Stimulated activated CD8-positive, alpha-beta memory T cell treated with anti-CD3 and anti-CD28 coated beads, Interleukin-7, amount 100 ng/mL, for 48 hours (primary cell): Measurements from ENCODE around the gene OSBPL1A.
"Not testable (repeated sequence)": the region's sequence is repeated elsewhere in the genome, so short reads cannot be mapped to it uniquely, and the experiment has no call there.

Experiments
- DNase-seq, 2 donors: peaks; one replicate each; pipeline ENCODE4 v3.0.0-alpha.2; 2020; ENCODE audit warnings: low read depth in 1 of 2; ENCODE audit errors: extremely low read depth in 1 of 2

The OSBPL1A gene

DNA sequence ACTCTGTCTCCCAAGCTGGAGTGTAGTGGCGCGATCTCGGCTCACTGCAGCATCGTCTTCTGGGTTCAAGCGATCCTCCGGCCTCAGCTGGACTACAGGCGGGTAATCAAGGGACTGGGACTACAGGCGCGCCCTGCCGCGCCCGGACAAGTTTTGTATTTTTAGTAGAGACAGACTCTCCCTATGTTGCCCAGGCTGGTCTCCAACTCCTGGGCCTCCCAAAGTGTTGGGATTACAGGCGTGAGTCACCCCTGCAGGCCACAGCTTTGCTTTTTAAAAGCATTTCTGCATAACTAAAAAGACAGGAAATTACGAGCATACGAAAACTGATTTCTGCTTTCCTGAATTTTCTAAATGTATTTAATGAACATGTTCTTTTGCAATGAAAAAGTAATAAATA, 916 bp upstream of the OSBPL1A start:
- DNase-seq, result no peak

DNA sequence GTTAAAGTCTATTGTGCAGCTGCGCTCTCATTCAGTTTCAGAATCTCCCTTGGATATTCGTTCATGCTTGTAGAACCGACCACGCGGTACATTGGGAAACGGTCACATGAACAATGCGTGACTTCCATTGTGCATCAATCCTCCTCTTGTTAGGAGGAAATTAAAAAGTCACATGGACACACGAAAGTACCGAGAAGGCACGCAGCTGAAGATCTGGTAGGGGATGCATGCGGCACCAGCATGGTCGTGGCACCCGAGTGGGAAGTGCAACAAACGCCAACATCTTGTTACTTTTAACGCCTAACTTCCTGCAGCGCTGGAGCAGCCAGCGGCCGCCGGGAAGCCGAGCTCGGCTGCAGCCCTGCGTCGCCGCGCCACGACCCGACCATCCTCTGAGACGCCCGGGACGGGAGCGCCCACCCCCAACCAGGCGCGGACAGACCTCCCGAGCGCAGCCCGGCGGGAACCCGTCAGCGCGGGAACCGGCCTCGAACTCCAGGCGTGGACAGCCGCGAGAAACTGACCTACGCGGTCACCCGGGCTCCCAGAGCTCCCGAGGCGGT, 412 bp downstream of the OSBPL1A start:
- peak in 1 of 2 donors; percentile 5 for DNase-seq

DNA sequence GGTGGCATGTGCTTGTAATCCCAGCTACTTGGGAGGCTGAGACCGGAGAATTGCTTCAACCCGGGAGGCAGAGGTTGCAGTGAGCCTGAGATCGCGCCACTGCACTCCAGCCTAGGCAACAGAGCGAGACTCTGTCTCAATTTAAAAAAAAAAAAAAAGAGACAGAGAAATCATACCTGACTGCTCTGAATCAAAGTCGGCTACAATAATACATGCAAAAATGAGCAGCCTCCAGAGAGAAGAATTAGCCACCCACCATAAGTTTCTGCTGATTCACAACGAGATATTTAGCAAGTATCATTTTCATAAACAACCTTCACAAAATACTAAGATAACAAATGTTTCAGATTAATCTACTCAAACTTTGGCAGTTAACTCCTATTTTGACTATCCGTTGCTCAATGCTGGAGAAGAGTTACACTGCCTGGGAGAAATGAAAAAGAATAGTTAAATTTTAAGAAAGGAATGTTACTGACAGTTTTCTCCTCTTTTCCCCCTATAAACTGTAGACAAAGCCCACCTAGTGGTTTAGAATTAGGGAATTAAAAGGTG, 1.5 kb downstream of the OSBPL1A start:
- no peak for DNase-seq

DNA sequence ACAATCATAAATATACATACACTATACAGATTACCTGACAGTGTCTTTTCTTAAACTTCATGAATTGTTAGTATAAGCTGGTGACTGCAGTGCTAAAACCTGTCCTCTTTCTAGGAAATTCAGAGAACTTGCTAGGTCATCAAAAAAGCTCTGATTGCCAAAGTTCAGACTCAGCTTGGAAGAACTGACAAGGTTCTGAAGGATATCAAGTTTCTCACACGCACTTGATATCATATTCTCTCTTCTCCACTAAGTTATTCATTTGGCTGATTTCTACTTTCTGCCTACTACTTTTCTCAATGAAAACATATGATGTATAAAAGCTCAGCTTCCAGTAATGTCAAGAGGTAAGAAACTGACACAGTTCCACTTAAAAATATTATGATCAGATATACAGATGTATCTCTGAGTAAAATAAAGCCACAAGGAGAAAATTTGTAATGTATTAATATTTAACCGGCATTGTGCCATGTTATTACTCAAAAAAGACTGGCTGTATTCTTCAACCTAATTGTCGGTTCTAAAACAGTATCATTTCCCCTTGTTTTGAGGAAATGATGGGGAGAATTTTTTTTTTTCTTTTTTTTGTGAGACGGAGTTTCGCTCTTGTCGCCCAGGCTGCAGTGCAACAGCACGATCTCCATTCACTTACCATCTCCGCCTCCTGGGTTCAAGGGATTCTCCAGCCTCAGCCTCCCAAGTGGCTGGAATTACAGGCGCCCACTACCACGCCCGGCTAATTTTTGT, 2.4 kb downstream of the OSBPL1A start:
- DNase-seq, result no peak

DNA sequence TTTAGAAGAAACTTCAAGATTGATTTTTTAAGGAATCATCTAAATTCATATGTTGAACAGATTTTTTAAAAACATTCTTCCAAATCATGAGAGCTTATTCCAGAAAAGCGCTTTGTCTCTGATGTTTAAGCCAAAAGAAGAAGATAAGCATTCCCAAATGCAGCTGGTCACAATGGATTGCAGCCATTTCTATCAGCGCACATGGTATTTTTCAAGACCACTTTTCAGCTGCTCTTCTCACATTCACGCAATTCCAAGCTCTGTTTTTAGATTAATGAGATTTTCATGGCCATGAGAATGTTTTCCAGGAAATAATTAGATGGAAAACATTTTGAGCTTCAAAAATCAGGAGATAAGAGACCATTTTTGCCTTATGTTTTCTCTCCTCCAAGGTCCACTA, 8.7 kb downstream of the OSBPL1A start:
- DNase-seq, result no peak

DNA sequence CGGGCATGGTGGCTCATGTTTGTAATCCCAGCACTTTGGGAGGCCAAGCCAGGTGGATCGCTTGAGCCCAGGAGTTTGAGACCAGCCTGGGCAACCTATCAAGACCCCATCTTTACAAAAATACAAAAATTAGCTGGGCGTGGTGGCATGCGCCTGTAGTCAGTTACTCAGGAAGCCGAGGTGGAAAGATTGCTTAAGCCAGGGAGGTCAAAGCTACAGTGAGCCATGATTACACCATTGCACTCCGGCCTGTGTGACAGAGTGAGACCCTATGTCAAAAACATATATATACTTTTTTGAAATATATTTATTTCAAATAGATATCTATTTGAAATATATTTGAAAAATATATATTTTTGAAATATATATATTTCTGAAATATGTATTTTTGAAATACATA, 10.9 kb downstream of the OSBPL1A start:
- DNase-seq, result no peak

DNA sequence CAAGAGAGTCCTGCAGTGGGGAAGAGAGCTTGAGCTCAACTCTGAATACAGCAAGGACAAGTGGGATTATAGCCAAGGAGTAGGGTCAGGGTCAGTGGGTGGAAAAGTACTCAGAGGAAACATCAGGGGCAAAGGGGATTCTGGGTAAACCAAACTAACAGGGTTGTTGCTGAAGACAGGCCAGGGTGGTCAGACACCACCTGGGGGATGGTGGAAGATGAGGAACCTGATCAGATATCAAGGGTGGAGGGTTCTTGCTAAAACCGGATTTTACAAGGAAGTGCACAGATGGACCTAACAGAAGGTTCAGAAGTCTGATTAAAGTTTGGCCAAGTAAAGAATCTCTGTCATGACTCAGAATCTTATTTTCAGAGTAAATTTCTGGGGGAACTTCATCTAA, 16.5 kb downstream of the OSBPL1A start:
- no peak for DNase-seq

DNA sequence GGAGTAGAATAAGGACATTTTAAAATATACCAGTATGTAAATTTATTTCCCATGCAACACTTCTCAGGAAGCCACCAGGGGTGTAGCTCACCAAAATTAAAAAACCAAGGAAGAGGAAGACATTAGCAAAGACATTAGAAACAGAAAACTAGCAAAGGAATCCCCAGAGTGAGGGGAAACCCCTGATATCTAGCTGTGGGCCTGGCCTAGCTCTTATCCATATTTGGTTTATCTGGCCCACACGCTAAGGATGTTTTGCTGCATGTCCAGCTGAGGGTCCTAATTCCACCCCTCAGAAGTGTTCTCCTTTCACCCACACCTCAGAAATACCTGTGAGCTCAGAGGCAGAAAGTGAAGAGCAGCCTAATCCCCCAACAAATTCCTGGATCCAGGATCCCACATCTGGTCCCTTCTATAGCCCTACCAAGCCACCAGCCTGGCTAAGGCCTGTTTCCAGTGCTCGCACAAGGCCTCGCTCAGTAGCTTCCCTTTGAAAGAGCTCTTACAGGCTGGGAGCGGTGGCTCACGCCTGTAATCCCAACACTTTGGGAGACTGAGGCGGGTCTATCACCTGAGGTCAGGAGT, 17.4 kb downstream of the OSBPL1A start:
- DNase-seq, result no peak

DNA sequence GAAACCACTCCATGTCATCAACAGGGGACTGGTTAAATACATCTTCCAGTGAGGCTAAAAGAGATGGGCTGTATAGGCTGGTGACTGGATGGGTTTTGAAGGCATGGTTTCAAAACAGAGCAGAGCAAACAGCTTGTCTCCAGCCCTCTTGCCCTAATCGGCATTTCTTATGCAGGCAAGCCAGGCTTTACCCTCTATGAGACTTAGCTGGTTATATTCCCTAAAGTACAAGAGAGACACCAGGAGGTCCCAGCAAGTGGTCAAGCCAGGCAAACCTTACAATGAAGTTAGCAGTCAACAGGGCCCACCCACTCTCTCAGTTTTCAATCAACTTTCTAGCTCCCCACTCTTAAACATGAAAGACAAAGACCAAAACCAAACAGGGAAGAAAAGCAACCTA, 19.0 kb downstream of the OSBPL1A start:
- DNase-seq, result no peak

DNA sequence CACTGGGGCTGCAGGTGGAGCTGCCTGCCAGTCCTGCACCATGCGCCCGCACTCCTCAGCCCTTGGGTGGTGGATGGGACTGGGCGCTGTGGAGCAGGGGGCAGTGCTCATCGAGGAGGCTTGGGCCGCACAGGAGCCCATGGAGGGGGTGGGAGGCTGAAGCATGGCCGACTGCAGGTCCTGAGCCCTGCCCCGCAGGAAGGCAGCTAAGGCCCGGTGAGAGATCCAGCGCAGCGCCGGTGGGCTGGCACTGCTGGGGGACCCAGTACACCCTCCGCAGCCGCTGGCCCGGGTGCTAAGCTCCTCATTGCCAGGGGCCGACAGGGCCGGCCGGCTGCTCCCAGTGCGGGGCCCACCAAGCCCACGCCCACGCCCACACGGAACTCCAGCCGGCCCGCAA, 21.1 kb downstream of the OSBPL1A start:
- DNase-seq, result not testable (repeated sequence)

DNA sequence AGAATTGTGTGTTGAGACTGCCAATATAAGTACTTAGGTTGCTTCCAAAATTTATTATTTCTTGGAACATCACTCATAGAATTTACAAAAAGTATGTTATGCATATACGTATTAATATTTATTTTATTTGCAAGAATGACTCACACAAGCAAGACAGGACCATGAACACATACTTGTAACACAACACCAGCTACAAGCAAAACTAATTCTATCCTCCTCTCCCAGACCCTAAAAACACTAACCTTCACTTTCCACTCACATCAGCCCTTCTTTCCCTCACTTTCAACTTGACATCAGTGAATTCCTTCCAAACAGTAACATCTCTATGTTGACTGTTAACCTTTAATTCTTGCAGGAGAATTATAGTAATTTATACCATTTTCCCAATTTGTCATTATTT, 24.3 kb downstream of the OSBPL1A start:
- DNase-seq, result no peak

DNA sequence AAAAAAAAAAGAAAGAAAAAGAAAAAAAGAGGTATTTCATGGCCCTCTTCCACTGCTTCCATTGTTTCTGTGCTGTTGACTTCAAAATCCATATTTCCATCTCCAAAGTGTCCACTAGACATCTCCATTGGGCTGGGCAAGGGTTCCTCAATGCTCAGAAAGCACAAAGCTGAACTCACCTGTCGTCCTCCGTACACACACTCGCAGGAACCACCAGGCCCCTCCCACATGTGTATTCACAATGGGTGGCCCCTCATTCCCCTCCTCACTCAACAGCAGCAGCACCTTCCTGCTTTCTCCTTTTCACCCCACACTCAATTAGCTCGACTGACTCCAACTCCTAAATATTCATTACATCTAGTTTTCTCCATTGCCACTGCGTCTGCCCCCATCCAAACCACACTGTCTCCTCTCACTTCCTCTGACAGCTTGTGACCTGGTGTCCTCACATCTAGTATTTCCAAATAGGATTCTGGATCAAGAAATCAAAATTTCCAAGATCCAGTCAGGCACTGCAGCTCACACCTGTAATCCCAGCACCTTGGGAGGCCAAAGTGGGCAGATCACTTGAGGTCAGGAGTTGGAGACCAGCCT, 25.2 kb downstream of the OSBPL1A start:
- no peak for DNase-seq

DNA sequence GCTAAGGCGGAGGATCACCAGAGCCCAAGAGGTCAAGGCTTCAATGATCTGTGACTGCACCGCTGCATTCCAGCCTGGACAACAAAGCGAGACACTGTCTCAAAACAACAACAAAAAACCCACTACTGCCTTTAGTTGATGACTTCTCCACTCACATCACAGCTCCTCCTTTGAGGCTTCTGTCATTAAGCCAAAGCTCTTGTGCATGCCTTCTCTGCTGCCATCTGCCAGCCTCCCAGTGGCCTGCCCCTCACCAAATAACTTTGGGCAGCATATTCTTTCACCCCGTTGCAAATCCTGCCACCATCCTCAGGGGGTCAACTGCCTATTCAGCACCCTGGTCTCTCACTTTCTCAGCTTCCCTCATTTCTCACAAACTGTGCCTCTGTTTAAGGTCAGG, 27.5 kb downstream of the OSBPL1A start:
- DNase-seq, result no peak

DNA sequence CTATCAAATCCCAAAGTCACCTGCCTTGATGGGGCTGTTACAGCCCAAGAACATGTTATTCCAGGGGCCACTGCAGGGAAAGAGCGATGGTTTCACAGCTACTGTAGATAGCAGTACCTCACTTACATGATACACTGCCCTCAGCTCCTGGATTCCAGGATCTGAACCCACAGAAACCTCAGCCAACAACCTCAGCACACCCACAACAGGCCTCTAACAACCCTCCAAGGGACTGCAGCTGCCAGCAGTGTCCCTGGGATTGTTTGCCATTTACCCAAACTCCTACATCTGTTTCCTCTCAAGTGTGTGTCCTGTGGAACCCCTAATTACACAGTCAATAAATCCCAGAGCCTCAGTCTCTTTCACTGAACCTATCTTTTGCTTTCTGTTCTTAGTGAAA, 28.2 kb downstream of the OSBPL1A start:
- peak in 1 of 2 donors; percentile 42 for DNase-seq

DNA sequence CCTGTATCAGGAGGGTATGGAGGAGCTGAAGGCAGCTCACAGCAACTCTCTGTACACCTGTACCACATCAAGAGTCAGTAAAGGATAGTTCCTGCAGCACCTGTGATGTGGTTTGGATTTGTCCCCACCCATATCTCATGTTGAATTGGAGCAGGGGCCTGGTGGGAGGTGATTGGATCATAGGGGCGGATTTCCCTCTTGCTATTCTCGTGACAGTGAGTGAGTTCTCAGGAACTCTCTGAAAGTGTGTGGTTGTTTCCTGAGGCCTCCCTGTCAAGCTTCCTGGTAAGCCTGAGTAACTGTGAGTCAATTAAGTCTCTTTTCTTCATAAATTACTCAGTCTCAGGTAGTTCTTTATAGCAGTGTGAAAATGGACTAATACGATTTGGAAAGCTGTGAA, 28.9 kb downstream of the OSBPL1A start:
- DNase-seq, result peak in 1 of 2 donors; percentile 64

DNA sequence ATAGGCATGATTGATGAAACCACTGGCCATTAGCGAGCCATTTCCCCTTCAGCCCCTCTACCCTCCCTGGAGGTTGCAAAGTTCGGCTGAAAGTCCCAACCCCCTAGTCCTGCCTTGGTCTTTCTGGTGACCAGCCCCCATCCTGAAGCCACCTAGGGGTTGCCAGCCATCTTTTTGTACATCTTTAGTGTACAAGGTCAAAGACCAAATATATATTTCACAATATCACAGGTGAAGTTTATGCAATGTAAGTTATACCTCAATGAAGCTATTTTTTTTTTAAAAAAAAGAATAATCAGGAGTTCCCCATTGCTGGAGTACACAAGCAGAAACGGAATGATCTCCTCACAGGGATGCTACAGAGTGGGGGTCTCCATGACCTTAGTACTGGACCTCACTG, 31.3 kb downstream of the OSBPL1A start:
- no peak for DNase-seq

DNA sequence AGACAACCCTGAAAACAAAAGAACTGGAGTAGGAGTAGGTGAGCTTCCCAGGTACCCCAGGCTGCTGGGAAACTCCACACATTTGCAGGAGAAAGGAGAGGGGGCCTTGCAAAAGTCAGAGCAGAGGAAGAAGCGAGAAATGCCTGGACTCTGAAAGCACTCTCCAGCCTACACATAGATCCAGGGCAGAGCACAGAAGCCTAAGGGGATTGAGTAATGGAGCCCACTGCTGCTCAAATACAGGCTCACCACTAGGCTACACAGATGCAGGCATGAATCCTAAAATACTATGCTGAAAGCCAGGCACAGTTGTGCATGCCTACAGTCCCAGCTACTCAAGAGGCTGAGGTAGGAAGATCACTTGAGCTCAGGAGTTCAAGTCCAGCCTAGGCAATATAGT, 33.4 kb downstream of the OSBPL1A start:
- no peak for DNase-seq

DNA sequence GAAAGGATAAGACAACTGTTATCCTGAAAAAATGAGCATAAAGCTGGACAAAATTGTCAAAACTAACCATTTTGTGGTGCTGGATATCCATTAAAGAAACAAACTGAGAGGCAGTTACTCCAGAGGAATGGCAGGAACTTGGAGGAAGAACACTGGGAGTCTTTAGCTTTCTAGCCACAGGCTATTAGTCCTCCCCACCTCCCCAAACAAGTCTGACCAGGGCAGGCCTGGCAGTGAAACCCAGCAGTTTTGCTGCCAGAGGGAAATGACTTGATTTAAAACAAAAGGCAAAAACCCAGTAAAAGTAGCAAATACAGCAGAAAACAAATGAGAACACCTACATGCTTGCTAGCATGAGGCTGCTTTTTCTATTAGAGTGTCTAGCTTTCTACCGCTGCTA, 34.9 kb downstream of the OSBPL1A start:
- no peak for DNase-seq

DNA sequence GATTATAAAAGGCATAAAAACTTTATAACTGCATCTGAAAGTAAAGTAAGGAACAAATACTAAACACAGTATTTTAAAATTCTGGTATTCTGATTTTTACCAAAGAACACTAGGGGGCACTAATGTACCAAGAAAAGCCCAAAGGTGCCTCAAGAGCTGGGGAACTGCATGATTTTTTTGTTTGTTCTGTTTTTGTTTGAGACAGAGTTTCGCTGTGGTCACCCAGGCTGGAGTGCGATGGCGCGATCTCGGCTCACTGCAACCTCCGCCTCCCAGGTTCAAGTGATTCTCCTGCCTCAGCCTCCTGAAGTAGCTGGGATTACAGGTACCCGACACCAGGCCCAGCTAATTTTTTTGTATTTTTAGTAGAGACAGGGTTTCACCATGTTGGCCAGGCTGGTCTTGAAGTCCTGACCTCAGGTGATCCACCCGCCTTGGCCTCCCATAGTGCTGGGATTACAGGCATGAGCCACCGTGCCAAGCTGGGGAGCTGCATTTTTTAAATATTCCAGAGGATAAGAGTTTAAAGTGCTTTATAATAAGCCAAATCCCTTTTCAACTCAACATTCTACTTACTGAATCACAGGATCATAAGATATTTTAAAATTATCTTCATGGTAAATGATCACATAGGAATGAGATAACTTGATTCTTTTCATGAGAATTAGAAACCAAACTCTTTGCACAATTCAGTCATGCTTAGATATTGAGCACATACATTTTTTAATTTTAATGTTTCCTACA, 37.7 kb downstream of the OSBPL1A start:
- DNase-seq, result not testable (repeated sequence)

DNA sequence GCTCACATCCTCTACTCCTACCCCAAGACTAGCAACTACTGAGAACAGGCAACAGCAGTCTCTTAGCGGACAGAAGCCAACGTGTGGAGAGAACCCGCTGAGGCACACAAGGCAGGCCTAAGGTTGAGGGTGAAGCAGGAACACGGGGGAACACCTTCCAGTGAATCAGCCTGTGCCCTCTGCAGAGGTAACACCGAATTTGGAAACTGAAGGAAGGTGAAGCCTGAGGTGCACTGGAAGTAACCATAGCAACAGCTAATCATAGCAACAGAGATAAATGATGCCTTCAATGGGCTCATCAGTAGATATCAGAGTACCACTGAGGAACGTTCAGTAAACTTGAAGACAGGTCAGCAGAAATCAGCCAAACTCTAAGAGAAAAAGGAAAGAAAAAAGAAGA, 43.3 kb downstream of the OSBPL1A start:
- DNase-seq, result no peak

DNA sequence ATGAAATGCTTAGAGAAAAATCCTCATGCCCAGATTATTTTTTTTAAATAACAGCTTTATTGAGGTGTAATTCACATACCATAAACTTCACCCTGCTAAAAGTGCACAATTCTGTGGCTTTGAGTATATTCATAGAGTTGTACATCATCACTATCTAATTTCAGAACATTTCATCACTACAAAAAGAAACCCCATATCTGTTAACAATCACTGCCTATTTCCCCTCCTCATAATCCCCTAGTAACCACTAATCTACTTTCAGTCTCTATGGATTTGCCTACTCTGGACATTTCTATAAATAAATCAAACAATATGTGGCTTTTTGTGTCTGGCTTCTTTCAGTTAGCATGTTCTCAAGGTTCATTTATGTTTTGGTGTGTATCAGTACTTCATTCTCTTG, 51.4 kb downstream of the OSBPL1A start:
- no peak for DNase-seq
